ENCODE measurements around the gene NT5DC4.

Gene NT5DC4

GRCh38 chr2:112757265-112757664, 36.4 kb downstream of the NT5DC4 start:
- DNase-seq = no peak

GRCh38 chr2:112758711-112759110, 37.9 kb downstream of the NT5DC4 start:
- no peak for DNase-seq

GRCh38 chr2:112760149-112760548, 39.3 kb downstream of the NT5DC4 start:
- no peak for DNase-seq

GRCh38 chr2:112762276-112762675, 41.5 kb downstream of the NT5DC4 start:
- no peak for DNase-seq

GRCh38 chr2:112764071-112765044, 43.5 kb downstream of the NT5DC4 start, which contains the start of gene CKAP2L:
CKAP2L (minus strand) TSS chr2:112764609; CDS start chr2:112764598, 11 bp downstream.
- peak; percentile 67 to 96 for DNase-seq

- DNase-seq = no peak
Observed at GRCh38 chr2:112765251-112765650, 44.4 kb downstream of the NT5DC4 start.

- no peak for DNase-seq
Observed at GRCh38 chr2:112767693-112768330, 47.0 kb downstream of the NT5DC4 start.

- no peak for DNase-seq
Observed at GRCh38 chr2:112768432-112768831, 47.6 kb downstream of the NT5DC4 start.

GRCh38 chr2:112772322-112772721, 51.5 kb downstream of the NT5DC4 start:
- no peak for DNase-seq

GRCh38 chr2:112772911-112773475, 52.2 kb downstream of the NT5DC4 start:
- no peak for DNase-seq

- no peak for DNase-seq
Observed at GRCh38 chr2:112773556-112773955, 52.7 kb downstream of the NT5DC4 start.

- DNase-seq = no peak
Observed at GRCh38 chr2:112774536-112775285, 53.9 kb downstream of the NT5DC4 start.

- DNase-seq = no peak
Observed at GRCh38 chr2:112776113-112776512, 55.3 kb downstream of the NT5DC4 start.

GRCh38 chr2:112777036-112777435, 56.2 kb downstream of the NT5DC4 start:
- no peak for DNase-seq

- no peak for DNase-seq
Observed at GRCh38 chr2:112779598-112779997, 58.8 kb downstream of the NT5DC4 start.

- DNase-seq = no peak
Observed at GRCh38 chr2:112782234-112782799, 61.5 kb downstream of the NT5DC4 start.

- no peak for DNase-seq
Observed at GRCh38 chr2:112783187-112783714, 62.4 kb downstream of the NT5DC4 start.

- peak in 1 of 2 donors; percentile 10 for DNase-seq
Observed at GRCh38 chr2:112784199-112785189, 63.7 kb downstream of the NT5DC4 start, which contains the start of gene IL1A. IL1A (minus strand) TSS chr2:112784493; CDS start chr2:112783770, 723 bp downstream.

- DNase-seq = no peak
Observed at GRCh38 chr2:112787294-112787693, 66.5 kb downstream of the NT5DC4 start.

GRCh38 chr2:112787729-112788393, 67.0 kb downstream of the NT5DC4 start:
- DNase-seq = peak in 1 of 2 donors; percentile 51

Measured in bone marrow (tissue), 2 donors.